ENCODE data around the gene IER5L.

- TF ChIP-seq, protein P1, sequence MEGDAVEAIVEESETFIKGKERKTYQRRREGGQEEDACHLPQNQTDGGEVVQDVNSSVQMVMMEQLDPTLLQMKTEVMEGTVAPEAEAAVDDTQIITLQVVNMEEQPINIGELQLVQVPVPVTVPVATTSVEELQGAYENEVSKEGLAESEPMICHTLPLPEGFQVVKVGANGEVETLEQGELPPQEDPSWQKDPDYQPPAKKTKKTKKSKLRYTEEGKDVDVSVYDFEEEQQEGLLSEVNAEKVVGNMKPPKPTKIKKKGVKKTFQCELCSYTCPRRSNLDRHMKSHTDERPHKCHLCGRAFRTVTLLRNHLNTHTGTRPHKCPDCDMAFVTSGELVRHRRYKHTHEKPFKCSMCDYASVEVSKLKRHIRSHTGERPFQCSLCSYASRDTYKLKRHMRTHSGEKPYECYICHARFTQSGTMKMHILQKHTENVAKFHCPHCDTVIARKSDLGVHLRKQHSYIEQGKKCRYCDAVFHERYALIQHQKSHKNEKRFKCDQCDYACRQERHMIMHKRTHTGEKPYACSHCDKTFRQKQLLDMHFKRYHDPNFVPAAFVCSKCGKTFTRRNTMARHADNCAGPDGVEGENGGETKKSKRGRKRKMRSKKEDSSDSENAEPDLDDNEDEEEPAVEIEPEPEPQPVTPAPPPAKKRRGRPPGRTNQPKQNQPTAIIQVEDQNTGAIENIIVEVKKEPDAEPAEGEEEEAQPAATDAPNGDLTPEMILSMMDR (IDR thresholded peaks at IDR 0.05), result no peak
- no peak for TF ChIP-seq EP300 (IDR thresholded peaks at IDR 0.05)
- no peak for TF ChIP-seq POLR2A (IDR thresholded peaks at IDR 0.05; ENCODE audit: low read depth)
- TF ChIP-seq POLR2AphosphoS5 (IDR thresholded peaks at IDR 0.05), result peak; percentile 17 to 60
Measured at GRCh38 chr9:129225815-129226214, 47.8 kb upstream of the IER5L start.

Measured in esophagus muscularis mucosa (tissue), 4 donors.